ENCODE results near the gene ROR2. TPM values are rescaled to one million over a fixed set of nuclear protein-coding genes. Genes with fewer than 3 reads are reported as not detected.
"Not testable (repeated sequence)": the region's sequence is repeated elsewhere in the genome, so short reads cannot be mapped to it uniquely, and the experiment has no call there.

The ROR2 gene
- total and polyA plus RNA-seq, 4 donors: 2.7 to 32.3 (median 9.2) TPM

GRCh38 chr9:91518462-91518861 lies 431.6 kb downstream of the ROR2 start:
- ATAC-seq (ENCODE audit: insufficient read depth, low FRiP score) (no peak), DNase-seq (peak in 1 of 3 donors; percentile 55)
- Histone ChIP-seq H3K9me3 (ENCODE audit: control insufficient read depth in 4 of 4, insufficient read depth in 3 of 4, low read length in 3 of 4) (peaks cover 0 to 1% (median under 1%) of the 10 kb centered on the region in 4 donors), H3K36me3 (ENCODE audit: control insufficient read depth in 4 of 4, insufficient read depth in 4 of 4, low read length in 4 of 4) (no peaks in the 10 kb centered on the region), H3K27me3 (ENCODE audit: control insufficient read depth in 3 of 3, insufficient read depth in 3 of 3, low read length in 2 of 3) (no peaks in the 10 kb centered on the region), H3K4me3 (no peak overlapping the region), H3K4me1 (ENCODE audit: control insufficient read depth in 5 of 5, insufficient read depth in 5 of 5, low read length in 5 of 5) (peaks cover 0 to 3% (median 0%) of the 10 kb centered on the region in 5 donors), H3K27ac (ENCODE audit: low read depth in 1 of 2, low read length in 1 of 2) (no peak overlapping the region), H3K9ac (ENCODE audit: insufficient read depth in 1 of 2, low read length in 2 of 2) (no peak overlapping the region)
- WGBS, 2 donors: 81 to 86% methylated on average over 5 of the region's 5 CpGs
- TF ChIP-seq CTCF (IDR thresholded peaks at IDR 0.05; ENCODE audit: control extremely low read depth, extremely low read depth): no peak

DNA sequence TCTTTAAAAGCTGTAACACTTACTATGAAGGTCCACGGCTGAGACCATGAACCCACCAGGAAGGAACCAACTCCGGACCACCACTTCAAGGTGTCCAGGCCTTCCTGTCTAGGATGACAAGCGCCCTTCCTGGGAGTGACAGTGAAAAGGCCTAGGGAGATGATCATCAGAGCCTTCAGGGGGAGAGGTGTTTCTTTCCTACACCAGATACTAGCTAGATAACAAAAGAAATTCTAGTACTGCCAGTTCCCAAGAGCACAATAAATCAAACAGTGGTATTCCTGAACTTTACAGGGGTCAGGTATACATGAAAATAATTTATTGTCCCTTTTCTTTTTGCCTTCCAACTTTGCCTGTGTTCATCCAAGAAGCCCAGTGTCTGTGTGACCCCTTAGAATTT lies 432.2 kb downstream of the ROR2 start:
- Histone ChIP-seq H3K4me3 (no peak overlapping the region), H3K27ac (ENCODE audit: low read depth in 1 of 2, low read length in 1 of 2) (no peak overlapping the region), H3K36me3 (ENCODE audit: control insufficient read depth in 4 of 4, insufficient read depth in 4 of 4, low read length in 4 of 4) (no peaks in the 10 kb centered on the region), H3K9ac (ENCODE audit: insufficient read depth in 1 of 2, low read length in 2 of 2) (no peak overlapping the region), H3K4me1 (ENCODE audit: control insufficient read depth in 5 of 5, insufficient read depth in 5 of 5, low read length in 5 of 5) (peaks cover 0 to 3% (median 0%) of the 10 kb centered on the region in 5 donors), H3K27me3 (ENCODE audit: control insufficient read depth in 3 of 3, insufficient read depth in 3 of 3, low read length in 2 of 3) (no peaks in the 10 kb centered on the region), H3K9me3 (ENCODE audit: control insufficient read depth in 4 of 4, insufficient read depth in 3 of 4, low read length in 3 of 4) (peaks cover 0 to 1% (median under 1%) of the 10 kb centered on the region in 4 donors)
- DNase-seq (no peak), ATAC-seq (ENCODE audit: insufficient read depth, low FRiP score) (no peak)
- 76 to 82% methylated on average over 3 of the region's 3 CpGs for WGBS, 2 donors
- TF ChIP-seq CTCF (IDR thresholded peaks at IDR 0.05; ENCODE audit: control extremely low read depth, extremely low read depth): no peak

- H3K4me1 ChIP-seq (ENCODE audit: control insufficient read depth in 5 of 5, insufficient read depth in 5 of 5, low read length in 5 of 5); H3K9me3 ChIP-seq (ENCODE audit: control insufficient read depth in 4 of 4, insufficient read depth in 3 of 4, low read length in 3 of 4); H3K36me3 ChIP-seq (ENCODE audit: control insufficient read depth in 4 of 4, insufficient read depth in 4 of 4, low read length in 4 of 4); H3K27ac ChIP-seq (ENCODE audit: low read depth in 1 of 2, low read length in 1 of 2); H3K9ac ChIP-seq (ENCODE audit: insufficient read depth in 1 of 2, low read length in 2 of 2); H3K27me3 ChIP-seq (ENCODE audit: control insufficient read depth in 3 of 3, insufficient read depth in 3 of 3, low read length in 2 of 3); H3K4me3 ChIP-seq; DNase-seq; ATAC-seq (ENCODE audit: insufficient read depth, low FRiP score): not testable (repeated sequence)
- WGBS, 2 donors: 79 to 82% methylated on average over 4 of the region's 4 CpGs
Measured at GRCh38 chr9:91517332-91517731, 432.7 kb downstream of the ROR2 start.

GRCh38 chr9:91516777-91517176 lies 433.3 kb downstream of the ROR2 start:
- 76 to 84% methylated on average over 5 of the region's 5 CpGs for WGBS, 2 donors
- H3K36me3 ChIP-seq (ENCODE audit: control insufficient read depth in 4 of 4, insufficient read depth in 4 of 4, low read length in 4 of 4): no peaks in the 10 kb centered on the region
- no peak for ATAC-seq (ENCODE audit: insufficient read depth, low FRiP score)

More at GRCh38 chr9:91516777-91517176, 433.3 kb downstream of the ROR2 start:
- Histone ChIP-seq H3K27ac (ENCODE audit: low read depth in 1 of 2, low read length in 1 of 2) (no peak overlapping the region), H3K4me3 (no peak overlapping the region), H3K9ac (ENCODE audit: insufficient read depth in 1 of 2, low read length in 2 of 2) (no peak overlapping the region), H3K4me1 (ENCODE audit: control insufficient read depth in 5 of 5, insufficient read depth in 5 of 5, low read length in 5 of 5) (peaks cover 0 to 3% (median 0%) of the 10 kb centered on the region in 5 donors), H3K27me3 (ENCODE audit: control insufficient read depth in 3 of 3, insufficient read depth in 3 of 3, low read length in 2 of 3) (no peaks in the 10 kb centered on the region), H3K9me3 (ENCODE audit: control insufficient read depth in 4 of 4, insufficient read depth in 3 of 4, low read length in 3 of 4) (peaks cover 0 to 4% (median 1%) of the 10 kb centered on the region in 4 donors)
- DNase-seq: no peak
- TF ChIP-seq CTCF (IDR thresholded peaks at IDR 0.05; ENCODE audit: control extremely low read depth, extremely low read depth): no peak

Data from lung (tissue), 12 donors.